SK-N-SH (cell line): Measurements from ENCODE around the gene PIH1D1.

Experiments used
- CTCF ChIP-seq: fragments of 200-600 bp; sonication (generic); IDR thresholded peaks from 2 replicates; pipeline ENCODE4 v1.6.1; 2017; ENCODE audit warnings: antibody characterized with exemption, mild to moderate bottlenecking, moderate library complexity
- EZH2phosphoT487 ChIP-seq: fragments of 200-600 bp; sonication (generic); IDR thresholded peaks from 2 replicates; pipeline ENCODE4 v1.6.1; 2017; ENCODE audit warnings: low read depth, mixed run types, mild to moderate bottlenecking, antibody characterized with exemption, moderate library complexity, borderline replicate concordance
- MAX ChIP-seq: IDR thresholded peaks from 2 replicates; pipeline ENCODE4 v1.4.0; 2012; ENCODE audit warnings: low read depth
- POLR2AphosphoS5 ChIP-seq: IDR thresholded peaks from 2 replicates; pipeline ENCODE4 v1.6.1; 2012; ENCODE audit warnings: low read depth, low read length
- RAD21 ChIP-seq: IDR thresholded peaks from 2 replicates; pipeline ENCODE4 v1.6.1; 2012; ENCODE audit warnings: mild to moderate bottlenecking, low read length
- RCOR1 ChIP-seq: fragments of 150-350 bp; IDR thresholded peaks from 2 replicates; pipeline ENCODE4 v1.6.1; 2017; ENCODE audit warnings: antibody characterized with exemption, low read length
- REST ChIP-seq: IDR thresholded peaks from 2 replicates; pipeline ENCODE4 v1.6.1; 2012; ENCODE audit warnings: mild to moderate bottlenecking, low read depth, low read length, moderate library complexity
- RFX5 ChIP-seq: IDR thresholded peaks from 2 replicates; pipeline ENCODE4 v1.6.1; 2012; ENCODE audit warnings: mild to moderate bottlenecking, improper control_type of control experiment, low read length
- RXRA ChIP-seq: IDR thresholded peaks from 2 replicates; pipeline ENCODE4 v1.4.0; 2012; ENCODE audit warnings: low read depth, mild to moderate bottlenecking, borderline replicate concordance
- SMC3 ChIP-seq: IDR thresholded peaks from 2 replicates; pipeline ENCODE4 v1.6.1; 2012; ENCODE audit warnings: low read depth, low read length, improper control_type of control experiment
- TAF1 ChIP-seq: IDR thresholded peaks from 2 replicates; pipeline ENCODE4 v1.6.1; 2012; ENCODE audit warnings: low read depth, mild to moderate bottlenecking, low read length, moderate library complexity, borderline replicate concordance
- ZBTB33 ChIP-seq: IDR thresholded peaks from 2 replicates; pipeline ENCODE4 v1.4.0; 2012; ENCODE audit warnings: low read depth, borderline replicate concordance

- no peak for TF ChIP-seq REST
- TF ChIP-seq CTCF: no peak
- TF ChIP-seq SMC3: no peak
- TF ChIP-seq MAX: no peak
- TF ChIP-seq RFX5: no peak
- no peak for TF ChIP-seq ZBTB33
- no peak for TF ChIP-seq RCOR1
- no peak for TF ChIP-seq TAF1
- TF ChIP-seq RXRA: no peak
- TF ChIP-seq POLR2AphosphoS5: no peak
- TF ChIP-seq RAD21: no peak
- TF ChIP-seq EZH2phosphoT487: no peak
Observed at GRCh38 chr19:49396738-49397505, 54.7 kb downstream of the PIH1D1 start.
